ENCODE results near the gene RSL1D1. TPM values are rescaled to one million over a fixed set of nuclear protein-coding genes. Genes with fewer than 3 reads are reported as not detected.

The RSL1D1 gene
- total and polyA plus RNA-seq, 10 of the 15 experiments (the other 5 are each of a cell fraction or from before 2014, with no cell fraction given), result 106 to 535 (median 304) TPM

DNA sequence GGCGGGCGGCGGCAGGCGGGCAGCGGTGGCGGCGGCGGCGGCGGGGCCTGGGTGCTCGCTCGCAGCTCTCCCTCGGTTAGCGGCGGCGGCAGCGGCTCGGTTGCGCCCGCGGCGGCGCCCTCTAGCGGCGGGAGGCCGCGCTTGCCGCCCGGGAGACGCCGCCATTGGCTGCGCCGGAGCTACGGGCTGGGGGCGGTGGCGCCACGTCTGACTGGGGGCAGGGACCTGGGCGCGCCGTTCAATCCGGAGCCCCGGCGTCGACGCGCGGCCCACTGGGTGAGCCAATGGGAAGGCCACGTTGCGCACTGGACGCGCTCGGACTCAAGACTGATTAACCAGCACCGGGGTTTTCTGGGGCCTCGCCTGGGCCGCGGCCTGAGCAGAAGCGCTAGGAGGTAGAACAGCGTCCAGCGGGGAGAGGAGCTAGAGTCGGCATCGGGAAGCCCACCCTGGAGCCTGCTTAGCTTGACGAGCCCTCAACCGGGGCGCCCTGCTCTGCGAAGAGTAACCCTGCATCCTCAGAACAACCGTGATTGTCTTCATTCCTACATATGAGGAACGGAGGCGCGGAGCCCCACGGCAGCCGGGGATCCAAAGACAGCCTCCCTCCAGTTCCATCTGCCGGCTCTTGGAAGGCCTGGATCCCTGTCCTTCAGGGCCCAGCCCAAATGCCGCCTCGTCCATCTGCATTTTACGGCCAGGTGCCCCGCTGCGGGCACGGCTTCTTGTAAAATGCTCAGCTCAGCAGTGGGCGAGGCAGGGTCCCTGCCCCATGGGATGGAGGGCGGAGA, 54.0 kb downstream of the RSL1D1 start, which contains the start of gene ZC3H7A (continued):
- TF ChIP-seq BHLHE40 (IDR thresholded peaks at IDR 0.05; ENCODE audit: borderline replicate concordance in 1 of 2, low read depth in 2 of 2, low read length in 1 of 2) (peak in 1 of 2 experiments; percentile 78; a peak in 2 of 4 replicates), WRNIP1 (IDR thresholded peaks at IDR 0.05; ENCODE audit: borderline replicate concordance, low read depth, low read length) (no peak), IKZF1 (conservative IDR thresholded peaks at IDR 0.05) (peak; percentile 81), RBBP5 (conservative IDR thresholded peaks at IDR 0.05) (no peak), LARP7 (IDR thresholded peaks at IDR 0.05) (peak; percentile 84), RAD51 (IDR thresholded peaks at IDR 0.05) (no peak), RFX5 (IDR thresholded peaks at IDR 0.05; ENCODE audit: low read depth, low read length) (peak; percentile 89), EGR1 (IDR thresholded peaks at IDR 0.05; ENCODE audit: borderline replicate concordance in 1 of 2, low read depth in 2 of 2, low read length in 2 of 2) (peak in 1 of 2 experiments; percentile 59; a peak in 1 of 3 replicates), HDAC2 (IDR thresholded peaks at IDR 0.05) (no peak), ETV6 (conservative IDR thresholded peaks at IDR 0.05 in 1 of 2, IDR thresholded peaks at IDR 0.05 in 1 of 2; ENCODE audit: borderline replicate concordance in 1 of 2, low read depth in 1 of 2) (0 out of 4 replicates have a peak, but pooled peaks of 1 of the 2 experiments have one; percentile 13)
- TF ChIP-seq, protein P1, sequence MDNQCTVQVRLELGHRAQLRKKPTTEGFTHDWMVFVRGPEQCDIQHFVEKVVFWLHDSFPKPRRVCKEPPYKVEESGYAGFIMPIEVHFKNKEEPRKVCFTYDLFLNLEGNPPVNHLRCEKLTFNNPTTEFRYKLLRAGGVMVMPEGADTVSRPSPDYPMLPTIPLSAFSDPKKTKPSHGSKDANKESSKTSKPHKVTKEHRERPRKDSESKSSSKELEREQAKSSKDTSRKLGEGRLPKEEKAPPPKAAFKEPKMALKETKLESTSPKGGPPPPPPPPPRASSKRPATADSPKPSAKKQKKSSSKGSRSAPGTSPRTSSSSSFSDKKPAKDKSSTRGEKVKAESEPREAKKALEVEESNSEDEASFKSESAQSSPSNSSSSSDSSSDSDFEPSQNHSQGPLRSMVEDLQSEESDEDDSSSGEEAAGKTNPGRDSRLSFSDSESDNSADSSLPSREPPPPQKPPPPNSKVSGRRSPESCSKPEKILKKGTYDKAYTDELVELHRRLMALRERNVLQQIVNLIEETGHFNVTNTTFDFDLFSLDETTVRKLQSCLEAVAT (IDR thresholded peaks at IDR 0.05), result peak; percentile 83
- TF ChIP-seq, protein P2, sequence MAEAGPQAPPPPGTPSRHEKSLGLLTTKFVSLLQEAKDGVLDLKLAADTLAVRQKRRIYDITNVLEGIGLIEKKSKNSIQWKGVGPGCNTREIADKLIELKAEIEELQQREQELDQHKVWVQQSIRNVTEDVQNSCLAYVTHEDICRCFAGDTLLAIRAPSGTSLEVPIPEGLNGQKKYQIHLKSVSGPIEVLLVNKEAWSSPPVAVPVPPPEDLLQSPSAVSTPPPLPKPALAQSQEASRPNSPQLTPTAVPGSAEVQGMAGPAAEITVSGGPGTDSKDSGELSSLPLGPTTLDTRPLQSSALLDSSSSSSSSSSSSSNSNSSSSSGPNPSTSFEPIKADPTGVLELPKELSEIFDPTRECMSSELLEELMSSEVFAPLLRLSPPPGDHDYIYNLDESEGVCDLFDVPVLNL (IDR thresholded peaks at IDR 0.05; ENCODE audit: low read depth, low read length), result no peak
- TF ChIP-seq, protein P3, sequence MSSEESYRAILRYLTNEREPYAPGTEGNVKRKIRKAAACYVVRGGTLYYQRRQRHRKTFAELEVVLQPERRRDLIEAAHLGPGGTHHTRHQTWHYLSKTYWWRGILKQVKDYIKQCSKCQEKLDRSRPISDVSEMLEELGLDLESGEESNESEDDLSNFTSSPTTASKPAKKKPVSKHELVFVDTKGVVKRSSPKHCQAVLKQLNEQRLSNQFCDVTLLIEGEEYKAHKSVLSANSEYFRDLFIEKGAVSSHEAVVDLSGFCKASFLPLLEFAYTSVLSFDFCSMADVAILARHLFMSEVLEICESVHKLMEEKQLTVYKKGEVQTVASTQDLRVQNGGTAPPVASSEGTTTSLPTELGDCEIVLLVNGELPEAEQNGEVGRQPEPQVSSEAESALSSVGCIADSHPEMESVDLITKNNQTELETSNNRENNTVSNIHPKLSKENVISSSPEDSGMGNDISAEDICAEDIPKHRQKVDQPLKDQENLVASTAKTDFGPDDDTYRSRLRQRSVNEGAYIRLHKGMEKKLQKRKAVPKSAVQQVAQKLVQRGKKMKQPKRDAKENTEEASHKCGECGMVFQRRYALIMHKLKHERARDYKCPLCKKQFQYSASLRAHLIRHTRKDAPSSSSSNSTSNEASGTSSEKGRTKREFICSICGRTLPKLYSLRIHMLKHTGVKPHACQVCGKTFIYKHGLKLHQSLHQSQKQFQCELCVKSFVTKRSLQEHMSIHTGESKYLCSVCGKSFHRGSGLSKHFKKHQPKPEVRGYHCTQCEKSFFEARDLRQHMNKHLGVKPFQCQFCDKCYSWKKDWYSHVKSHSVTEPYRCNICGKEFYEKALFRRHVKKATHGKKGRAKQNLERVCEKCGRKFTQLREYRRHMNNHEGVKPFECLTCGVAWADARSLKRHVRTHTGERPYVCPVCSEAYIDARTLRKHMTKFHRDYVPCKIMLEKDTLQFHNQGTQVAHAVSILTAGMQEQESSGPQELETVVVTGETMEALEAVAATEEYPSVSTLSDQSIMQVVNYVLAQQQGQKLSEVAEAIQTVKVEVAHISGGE (CRISPR knock-in tag; IDR thresholded peaks at IDR 0.05), result no peak
- TF ChIP-seq, protein P4, sequence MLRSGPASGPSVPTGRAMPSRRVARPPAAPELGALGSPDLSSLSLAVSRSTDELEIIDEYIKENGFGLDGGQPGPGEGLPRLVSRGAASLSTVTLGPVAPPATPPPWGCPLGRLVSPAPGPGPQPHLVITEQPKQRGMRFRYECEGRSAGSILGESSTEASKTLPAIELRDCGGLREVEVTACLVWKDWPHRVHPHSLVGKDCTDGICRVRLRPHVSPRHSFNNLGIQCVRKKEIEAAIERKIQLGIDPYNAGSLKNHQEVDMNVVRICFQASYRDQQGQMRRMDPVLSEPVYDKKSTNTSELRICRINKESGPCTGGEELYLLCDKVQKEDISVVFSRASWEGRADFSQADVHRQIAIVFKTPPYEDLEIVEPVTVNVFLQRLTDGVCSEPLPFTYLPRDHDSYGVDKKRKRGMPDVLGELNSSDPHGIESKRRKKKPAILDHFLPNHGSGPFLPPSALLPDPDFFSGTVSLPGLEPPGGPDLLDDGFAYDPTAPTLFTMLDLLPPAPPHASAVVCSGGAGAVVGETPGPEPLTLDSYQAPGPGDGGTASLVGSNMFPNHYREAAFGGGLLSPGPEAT (IDR thresholded peaks at IDR 0.05; ENCODE audit: low read depth), result peak; percentile 78
- TF ChIP-seq, protein P5, sequence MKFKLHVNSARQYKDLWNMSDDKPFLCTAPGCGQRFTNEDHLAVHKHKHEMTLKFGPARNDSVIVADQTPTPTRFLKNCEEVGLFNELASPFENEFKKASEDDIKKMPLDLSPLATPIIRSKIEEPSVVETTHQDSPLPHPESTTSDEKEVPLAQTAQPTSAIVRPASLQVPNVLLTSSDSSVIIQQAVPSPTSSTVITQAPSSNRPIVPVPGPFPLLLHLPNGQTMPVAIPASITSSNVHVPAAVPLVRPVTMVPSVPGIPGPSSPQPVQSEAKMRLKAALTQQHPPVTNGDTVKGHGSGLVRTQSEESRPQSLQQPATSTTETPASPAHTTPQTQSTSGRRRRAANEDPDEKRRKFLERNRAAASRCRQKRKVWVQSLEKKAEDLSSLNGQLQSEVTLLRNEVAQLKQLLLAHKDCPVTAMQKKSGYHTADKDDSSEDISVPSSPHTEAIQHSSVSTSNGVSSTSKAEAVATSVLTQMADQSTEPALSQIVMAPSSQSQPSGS (IDR thresholded peaks at IDR 0.05; ENCODE audit: low read length), result no peak
- TF ChIP-seq, protein P6, sequence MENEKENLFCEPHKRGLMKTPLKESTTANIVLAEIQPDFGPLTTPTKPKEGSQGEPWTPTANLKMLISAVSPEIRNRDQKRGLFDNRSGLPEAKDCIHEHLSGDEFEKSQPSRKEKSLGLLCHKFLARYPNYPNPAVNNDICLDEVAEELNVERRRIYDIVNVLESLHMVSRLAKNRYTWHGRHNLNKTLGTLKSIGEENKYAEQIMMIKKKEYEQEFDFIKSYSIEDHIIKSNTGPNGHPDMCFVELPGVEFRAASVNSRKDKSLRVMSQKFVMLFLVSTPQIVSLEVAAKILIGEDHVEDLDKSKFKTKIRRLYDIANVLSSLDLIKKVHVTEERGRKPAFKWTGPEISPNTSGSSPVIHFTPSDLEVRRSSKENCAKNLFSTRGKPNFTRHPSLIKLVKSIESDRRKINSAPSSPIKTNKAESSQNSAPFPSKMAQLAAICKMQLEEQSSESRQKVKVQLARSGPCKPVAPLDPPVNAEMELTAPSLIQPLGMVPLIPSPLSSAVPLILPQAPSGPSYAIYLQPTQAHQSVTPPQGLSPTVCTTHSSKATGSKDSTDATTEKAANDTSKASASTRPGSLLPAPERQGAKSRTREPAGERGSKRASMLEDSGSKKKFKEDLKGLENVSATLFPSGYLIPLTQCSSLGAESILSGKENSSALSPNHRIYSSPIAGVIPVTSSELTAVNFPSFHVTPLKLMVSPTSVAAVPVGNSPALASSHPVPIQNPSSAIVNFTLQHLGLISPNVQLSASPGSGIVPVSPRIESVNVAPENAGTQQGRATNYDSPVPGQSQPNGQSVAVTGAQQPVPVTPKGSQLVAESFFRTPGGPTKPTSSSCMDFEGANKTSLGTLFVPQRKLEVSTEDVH (IDR thresholded peaks at IDR 0.05; ENCODE audit: low read depth, partially characterized antibody), result no peak

Data from GM12878 (cell line).